ENCODE results near the gene RNF214. TPM values are rescaled to one million over a fixed set of nuclear protein-coding genes. Genes with fewer than 3 reads are reported as not detected.

Gene RNF214
- total and polyA plus RNA-seq, 2 of the 13 experiments (the other 11 are each of a cell fraction or from before 2014, with no cell fraction given), result 10.7 to 12.6 TPM

DNA sequence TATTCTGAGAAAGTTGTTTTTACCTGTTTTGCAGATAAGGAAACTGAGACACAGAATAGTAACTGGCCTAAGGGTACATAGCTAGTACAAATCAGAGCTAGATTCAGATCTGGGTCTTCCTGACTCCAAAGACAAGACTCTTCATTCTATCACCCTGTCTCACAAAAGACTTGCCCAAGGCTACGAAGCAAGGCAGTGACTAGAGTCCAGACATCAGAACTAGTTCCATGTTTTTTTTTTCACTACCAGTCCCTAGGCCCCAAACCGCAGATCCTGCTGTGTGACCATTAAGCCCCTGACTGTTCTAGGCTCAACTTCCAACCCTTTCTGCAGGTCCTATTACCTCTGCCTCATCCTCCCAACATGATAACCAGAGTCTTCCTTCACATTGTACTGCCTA is 60.1 kb downstream of the RNF214 start (continued):
- TF ChIP-seq, protein P1, sequence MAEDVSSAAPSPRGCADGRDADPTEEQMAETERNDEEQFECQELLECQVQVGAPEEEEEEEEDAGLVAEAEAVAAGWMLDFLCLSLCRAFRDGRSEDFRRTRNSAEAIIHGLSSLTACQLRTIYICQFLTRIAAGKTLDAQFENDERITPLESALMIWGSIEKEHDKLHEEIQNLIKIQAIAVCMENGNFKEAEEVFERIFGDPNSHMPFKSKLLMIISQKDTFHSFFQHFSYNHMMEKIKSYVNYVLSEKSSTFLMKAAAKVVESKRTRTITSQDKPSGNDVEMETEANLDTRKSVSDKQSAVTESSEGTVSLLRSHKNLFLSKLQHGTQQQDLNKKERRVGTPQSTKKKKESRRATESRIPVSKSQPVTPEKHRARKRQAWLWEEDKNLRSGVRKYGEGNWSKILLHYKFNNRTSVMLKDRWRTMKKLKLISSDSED (CRISPR knock-in tag; IDR thresholded peaks at IDR 0.05), result no peak
- TF ChIP-seq, protein P2, sequence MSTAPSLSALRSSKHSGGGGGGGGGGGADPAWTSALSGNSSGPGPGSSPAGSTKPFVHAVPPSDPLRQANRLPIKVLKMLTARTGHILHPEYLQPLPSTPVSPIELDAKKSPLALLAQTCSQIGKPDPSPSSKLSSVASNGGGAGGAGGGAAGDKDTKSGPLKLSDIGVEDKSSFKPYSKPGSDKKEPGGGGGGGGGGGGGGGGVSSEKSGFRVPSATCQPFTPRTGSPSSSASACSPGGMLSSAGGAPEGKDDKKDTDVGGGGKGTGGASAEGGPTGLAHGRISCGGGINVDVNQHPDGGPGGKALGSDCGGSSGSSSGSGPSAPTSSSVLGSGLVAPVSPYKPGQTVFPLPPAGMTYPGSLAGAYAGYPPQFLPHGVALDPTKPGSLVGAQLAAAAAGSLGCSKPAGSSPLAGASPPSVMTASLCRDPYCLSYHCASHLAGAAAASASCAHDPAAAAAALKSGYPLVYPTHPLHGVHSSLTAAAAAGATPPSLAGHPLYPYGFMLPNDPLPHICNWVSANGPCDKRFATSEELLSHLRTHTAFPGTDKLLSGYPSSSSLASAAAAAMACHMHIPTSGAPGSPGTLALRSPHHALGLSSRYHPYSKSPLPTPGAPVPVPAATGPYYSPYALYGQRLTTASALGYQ (CRISPR knock-in tag; IDR thresholded peaks at IDR 0.05), result no peak
- TF ChIP-seq, protein P3, sequence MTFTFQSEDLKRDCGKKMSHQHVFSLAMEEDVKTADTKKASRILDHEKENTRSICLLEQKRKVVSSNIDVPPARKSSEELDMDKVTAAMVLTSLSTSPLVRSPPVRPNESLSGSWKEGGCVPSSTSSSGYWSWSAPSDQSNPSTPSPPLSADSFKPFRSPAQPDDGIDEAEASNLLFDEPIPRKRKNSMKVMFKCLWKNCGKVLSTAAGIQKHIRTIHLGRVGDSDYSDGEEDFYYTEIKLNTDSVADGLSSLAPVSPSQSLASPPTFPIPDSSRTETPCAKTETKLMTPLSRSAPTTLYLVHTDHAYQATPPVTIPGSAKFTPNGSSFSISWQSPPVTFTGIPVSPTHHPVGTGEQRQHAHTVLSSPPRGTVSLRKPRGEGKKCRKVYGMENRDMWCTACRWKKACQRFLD (CRISPR knock-in tag; IDR thresholded peaks at IDR 0.05; ENCODE audit: borderline replicate concordance), result no peak
- TF ChIP-seq FOXJ3 (CRISPR knock-in tag; IDR thresholded peaks at IDR 0.05; ENCODE audit: borderline replicate concordance) (no peak), FOXM1 (CRISPR knock-in tag; IDR thresholded peaks at IDR 0.05) (no peak), RBAK (CRISPR knock-in tag; IDR thresholded peaks at IDR 0.05) (no peak), TMF1 (CRISPR knock-in tag; IDR thresholded peaks at IDR 0.05; ENCODE audit: low read depth) (no peak), ZBTB7A (CRISPR knock-in tag; IDR thresholded peaks at IDR 0.05) (no peak), XBP1 (CRISPR knock-in tag; IDR thresholded peaks at IDR 0.05) (no peak), ERF (CRISPR knock-in tag; IDR thresholded peaks at IDR 0.05) (no peak), ZNF343 (CRISPR knock-in tag; IDR thresholded peaks at IDR 0.05) (no peak), MAFK (conservative IDR thresholded peaks at IDR 0.05 in 1 of 2, IDR thresholded peaks at IDR 0.05 in 1 of 2; ENCODE audit: low read length in 2 of 2) (no peak), KLF16 (CRISPR knock-in tag; IDR thresholded peaks at IDR 0.05) (no peak), ZNF17 (CRISPR knock-in tag; IDR thresholded peaks at IDR 0.05) (no peak)
- TF ChIP-seq, protein P4, sequence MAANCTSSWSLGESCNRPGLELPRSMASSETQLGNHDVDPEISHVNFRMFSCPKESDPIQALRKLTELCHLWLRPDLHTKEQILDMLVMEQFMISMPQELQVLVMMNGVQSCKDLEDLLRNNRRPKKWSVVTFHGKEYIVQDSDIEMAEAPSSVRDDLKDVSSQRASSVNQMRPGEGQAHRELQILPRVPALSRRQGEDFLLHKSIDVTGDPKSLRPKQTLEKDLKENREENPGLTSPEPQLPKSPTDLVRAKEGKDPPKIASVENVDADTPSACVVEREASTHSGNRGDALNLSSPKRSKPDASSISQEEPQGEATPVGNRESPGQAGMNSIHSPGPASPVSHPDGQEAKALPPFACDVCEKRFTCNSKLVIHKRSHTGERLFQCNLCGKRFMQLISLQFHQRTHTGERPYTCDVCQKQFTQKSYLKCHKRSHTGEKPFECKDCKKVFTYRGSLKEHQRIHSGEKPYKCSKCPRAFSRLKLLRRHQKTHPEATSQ (CRISPR knock-in tag; IDR thresholded peaks at IDR 0.05; ENCODE audit: borderline replicate concordance), result no peak

Measured in HepG2 (cell line).